Right ventricle myocardium superior (tissue), 1 donor: ENCODE results near the gene NIBAN1. TPM values are rescaled to one million over a fixed set of nuclear protein-coding genes. Genes with fewer than 3 reads are reported as not detected.
"Not testable (repeated sequence)": the region's sequence is repeated elsewhere in the genome, so short reads cannot be mapped to it uniquely, and the experiment has no call there.

Experiments used
- ATAC-seq: fragments of 200-7000 bp; cut with Tn5 transposase; one replicate; pipeline ENCODE4 v1.9.1; 2020; ENCODE audit warnings: mild to moderate bottlenecking; ENCODE audit not compliant: poor library complexity
- DNase-seq: peaks from one replicate; pipeline ENCODE4 v3.0.0-alpha.2; 2020
- intact Hi-C: fragments of 100-400 bp; cut with DNase I; formaldehyde crosslinking; loops from one replicate; pipeline ENCODE4 v1.11.2; 2022
- total RNA-seq: library from RNA; stranded (reverse); fragmentation: NEBNext Ultra II Directional; extraction: Animal tissue kit (Norgen Biotek cat#: 25700); gene quantifications from one replicate; pipeline ENCODE4 v1.2.1, GENCODE V29; 2021
- donor health status: DM: no; HTN: yes; CAD: no; lungs with severe emphysema.

Gene NIBAN1
- total RNA-seq, 1 donor from 2014 or later: 317 TPM

- intact Hi-C loops: no loop called here
- DNase-seq (no peak), ATAC-seq (no peak)
Observed at GRCh38 chr1:184975208-184975870, 1.0 kb upstream of the NIBAN1 start.

- ATAC-seq (no peak), DNase-seq (no peak)
- intact Hi-C loops: loop anchor here (5.0 kb wide), 1 partner anchor 147 kb away; no protein-coding TSS in a partner anchor
Observed at GRCh38 chr1:184974837-184975115, 468 bp upstream of the NIBAN1 start.

DNA sequence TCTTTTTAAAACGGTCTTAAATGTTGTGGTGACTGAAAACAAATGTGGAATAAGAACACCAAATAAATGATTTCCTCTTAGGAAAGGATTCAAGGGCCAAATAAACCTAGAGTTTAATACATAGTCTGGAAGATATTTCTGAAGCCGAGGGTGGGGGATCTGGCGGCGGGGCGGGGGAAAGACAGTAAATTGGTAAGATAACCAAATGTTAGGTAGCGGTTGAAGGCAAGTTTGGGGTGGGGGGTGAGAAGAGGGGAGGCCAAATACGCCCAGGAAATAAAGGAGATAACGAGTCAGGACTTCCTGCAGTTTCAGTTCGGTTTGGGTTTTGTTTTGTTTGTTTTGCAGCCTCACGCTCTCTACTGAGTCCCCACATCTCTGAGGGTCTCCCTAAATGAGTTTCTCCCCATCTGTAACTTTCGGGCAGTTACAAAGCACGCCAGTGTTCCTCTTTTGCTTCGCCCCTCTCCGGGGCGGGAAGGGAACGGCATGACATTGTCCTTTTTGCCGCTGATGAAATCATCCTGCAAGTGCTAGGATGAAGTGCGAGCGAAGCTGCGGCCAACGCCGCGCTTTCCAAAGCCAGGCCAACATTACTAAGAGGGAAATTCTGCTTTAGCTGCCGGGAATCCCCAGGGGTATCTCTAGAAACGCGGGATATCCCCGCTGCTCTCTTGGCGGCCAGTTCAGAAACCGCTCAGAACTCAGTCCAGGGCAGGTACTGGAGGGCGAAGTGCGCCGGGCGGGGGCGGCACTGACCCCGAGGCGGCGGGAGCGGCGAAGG lies 844 bp downstream of the NIBAN1 start:
- DNase-seq: peak; percentile 78
- intact Hi-C loops: loop anchor here (5.0 kb wide), 1 partner anchor 146 kb away; no protein-coding TSS in a partner anchor
- ATAC-seq: peak; percentile 69

DNA sequence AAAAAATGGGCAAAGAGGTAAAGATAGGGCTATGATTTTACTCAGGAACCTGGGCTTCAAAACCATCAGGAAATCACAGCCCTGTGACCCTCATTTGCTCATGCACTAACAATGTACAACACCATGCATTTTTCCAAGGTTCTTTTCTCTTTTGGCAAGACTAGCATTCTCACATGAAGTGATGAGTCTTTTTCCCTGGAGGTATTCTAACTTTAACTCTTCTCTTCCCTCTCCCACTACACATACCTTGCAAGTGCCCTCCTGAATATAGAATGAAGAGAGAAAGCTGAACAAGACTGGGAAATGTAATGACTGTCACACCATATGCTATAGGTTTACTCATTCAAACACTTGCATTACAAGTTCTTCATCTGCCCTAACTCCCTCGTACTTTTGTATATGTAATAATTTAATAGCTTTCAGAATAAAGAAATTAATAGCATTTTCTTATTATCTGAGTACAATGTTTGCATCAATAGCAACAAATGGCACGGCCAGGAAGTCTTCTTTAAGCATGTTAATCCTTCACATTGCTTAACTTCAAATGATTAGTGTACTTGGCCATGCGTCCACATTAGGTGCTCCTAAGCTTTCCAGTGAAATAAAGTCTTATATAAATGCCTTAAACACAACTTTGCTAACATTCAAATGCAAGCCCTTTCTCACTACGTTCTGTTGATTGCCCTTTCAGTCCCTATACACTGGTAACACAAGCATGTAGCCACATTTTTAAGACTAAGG lies 1.8 kb downstream of the NIBAN1 start:
- DNase-seq: no peak
- intact Hi-C loops: loop anchor here (5.0 kb wide), 1 partner anchor 145 kb away; no protein-coding TSS in a partner anchor
- ATAC-seq: peak; percentile 12

DNA sequence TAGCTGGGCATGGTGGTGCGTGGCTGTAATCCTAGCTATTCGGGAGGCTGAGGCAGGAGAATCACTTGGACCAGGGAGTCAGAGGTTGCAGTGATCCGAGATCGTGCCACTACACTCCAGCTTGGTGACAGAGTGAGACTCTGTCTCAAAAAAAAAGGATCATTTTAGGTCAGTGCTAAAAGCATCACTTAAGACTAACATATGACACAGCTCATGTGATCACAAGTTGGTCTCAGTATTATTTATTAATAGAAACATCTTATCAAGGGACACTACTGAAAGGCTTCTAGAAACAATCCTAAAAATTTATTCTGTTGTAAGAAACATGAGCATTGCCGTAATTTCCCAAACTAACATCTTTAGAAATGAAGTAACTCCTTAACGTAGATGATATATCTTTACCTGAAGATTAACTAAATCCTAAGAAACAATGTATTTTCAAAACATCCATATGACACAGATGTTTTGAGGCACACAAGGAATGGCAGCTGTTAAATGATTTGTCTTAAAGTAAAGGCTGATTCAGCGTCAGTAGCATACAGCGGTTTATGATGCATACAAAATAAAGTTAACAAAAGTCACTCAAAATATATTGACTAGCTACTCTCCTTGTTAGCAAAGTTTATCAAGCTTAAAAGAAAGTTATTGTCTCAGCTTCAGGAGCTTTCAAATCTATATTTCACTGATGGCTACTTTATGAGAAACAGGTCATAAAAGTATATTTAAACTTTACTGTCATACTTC lies 2.6 kb downstream of the NIBAN1 start:
- no peak for DNase-seq

GRCh38 chr1:184970691-184971161 lies 3.6 kb downstream of the NIBAN1 start:
- no peak for DNase-seq
- intact Hi-C loops: loop anchor here (5.0 kb wide), 1 partner anchor 143 kb away; no protein-coding TSS in a partner anchor
- no peak for ATAC-seq

More for the DNA sequence above, 2.6 kb downstream of the NIBAN1 start:
- intact Hi-C loops: loop anchor here (5.0 kb wide), 1 partner anchor 144 kb away; no protein-coding TSS in a partner anchor
- ATAC-seq: peak; percentile 57

GRCh38 chr1:184966989-184967388 lies 7.3 kb downstream of the NIBAN1 start:
- intact Hi-C loops: no loop called here
- no peak for ATAC-seq
- no peak for DNase-seq

DNA sequence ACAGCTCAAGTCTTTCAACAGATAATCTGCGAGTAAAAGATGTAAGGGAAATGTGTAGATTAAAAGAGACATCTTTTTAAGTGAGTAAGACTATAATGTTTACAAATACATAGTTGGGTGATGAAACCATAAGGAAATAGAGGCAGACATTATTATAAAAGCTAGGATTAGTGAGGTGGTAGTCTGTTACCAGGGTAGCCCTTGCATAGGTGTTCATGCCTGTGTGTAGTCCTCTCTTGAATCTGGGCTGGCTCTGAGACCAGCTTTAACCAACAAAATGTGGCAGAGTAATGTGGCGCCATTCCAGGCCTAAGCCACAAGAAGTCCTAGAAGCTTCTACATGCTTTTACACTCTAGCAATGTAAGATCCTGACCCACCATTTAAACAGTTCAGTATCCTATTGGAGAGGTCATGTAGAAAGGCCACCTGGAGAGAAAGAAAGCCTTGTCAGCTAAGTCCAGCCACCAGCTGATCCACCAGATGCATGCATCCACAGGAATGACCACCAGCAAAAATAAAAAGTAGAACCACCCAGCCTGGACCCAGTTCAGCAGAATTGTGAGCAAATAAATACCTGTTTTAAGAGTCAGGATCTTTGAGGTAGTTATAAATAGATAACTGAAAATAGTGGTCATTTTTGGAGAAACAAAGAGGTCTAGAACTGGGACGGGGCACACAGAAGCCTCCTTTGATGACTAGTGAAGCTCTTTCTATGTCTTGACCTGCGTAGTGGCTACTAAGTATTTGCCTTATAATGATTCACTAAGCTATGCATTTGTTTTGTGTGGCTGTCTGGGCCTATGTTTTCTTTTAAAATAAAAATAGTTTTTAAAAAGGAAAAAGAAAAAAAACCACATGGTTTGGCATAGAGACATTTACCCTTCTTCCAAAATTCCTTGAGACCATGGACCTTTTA lies 8.1 kb downstream of the NIBAN1 start:
- DNase-seq (no peak), ATAC-seq (no peak)
- intact Hi-C loops: no loop called here

GRCh38 chr1:184965439-184965838 lies 8.9 kb downstream of the NIBAN1 start:
- intact Hi-C loops: no loop called here
- DNase-seq: no peak
- no peak for ATAC-seq

DNA sequence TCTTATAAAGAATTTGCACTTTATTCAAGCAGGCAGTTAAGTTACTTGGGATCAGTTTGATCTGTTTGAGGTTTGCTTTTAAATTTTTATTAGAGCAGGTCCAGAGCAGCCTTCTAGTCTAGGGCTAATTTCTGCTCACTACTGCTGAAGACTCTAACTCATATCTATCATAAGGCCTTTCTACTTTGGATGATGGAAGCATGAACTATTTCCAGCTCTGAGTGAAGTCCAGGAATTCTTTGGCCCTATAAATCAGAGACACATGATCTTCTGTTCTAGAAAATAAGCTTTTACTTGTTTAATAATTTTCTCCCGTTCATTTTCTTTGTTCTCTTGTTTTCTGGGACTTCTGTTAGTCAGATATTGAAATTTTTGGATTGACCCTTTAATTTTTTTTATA lies 14.7 kb downstream of the NIBAN1 start:
- DNase-seq (no peak), ATAC-seq (peak; percentile 88)
- intact Hi-C loops: no loop called here

- intact Hi-C loops: no loop called here
- peak; percentile 73 for DNase-seq
Observed at GRCh38 chr1:184958554-184959353, 15.6 kb downstream of the NIBAN1 start.

DNA sequence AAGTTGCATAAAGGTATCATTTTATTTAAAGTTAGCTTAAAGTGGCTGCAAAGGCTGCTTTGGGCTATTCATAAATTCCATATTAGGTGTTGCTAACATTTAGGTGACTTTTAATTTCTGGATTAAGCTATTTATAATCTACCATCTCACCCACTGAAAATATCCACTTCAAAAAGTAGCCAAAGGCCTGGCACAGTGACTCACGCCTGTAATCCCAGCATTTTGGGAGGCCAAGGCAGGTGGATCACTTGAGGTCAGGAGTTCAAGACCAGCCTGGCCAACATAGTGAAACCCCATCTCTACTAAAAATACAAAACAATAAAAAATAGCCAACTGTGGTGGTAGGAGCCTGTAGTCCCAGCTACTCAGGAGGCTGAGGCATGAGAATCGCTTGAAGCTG lies 16.4 kb downstream of the NIBAN1 start:
- not testable (repeated sequence) for ATAC-seq

More at GRCh38 chr1:184958554-184959353, 15.6 kb downstream of the NIBAN1 start:
- ATAC-seq: peak; percentile 90

DNA sequence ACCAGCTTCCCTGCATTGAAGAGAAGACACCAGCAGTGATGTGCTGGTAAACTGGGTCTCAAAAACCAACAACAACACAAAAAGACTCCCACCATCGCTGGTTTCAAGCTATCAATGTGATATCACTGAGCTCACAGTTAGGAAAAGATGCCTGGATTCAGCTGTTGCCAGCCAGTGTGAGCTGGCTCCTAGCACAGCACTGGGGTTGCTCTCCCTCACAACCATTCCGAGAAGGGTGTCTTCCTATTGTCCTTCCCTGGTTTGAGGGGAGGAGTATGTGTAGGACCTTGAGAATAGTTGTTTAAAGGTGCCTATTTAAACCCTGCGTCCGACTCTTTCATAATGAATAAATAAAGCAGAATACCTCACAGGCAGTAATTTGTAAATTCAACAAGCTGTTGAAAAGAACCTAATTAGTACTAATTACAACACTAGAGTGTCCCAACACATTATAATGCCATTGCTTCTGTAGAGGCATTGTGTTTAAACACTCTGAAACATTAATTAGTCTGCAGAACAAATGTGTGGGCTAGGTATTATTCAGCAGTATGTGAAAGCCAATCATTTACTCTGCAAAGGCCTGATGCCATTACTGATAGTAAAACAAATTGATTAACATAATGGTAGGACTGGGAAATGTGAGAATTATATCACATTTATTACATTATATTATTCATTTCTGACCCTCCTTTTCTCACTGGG lies 17.2 kb downstream of the NIBAN1 start:
- no peak for ATAC-seq
- intact Hi-C loops: no loop called here
- no peak for DNase-seq

More for the DNA sequence above, 16.4 kb downstream of the NIBAN1 start:
- intact Hi-C loops, DNase-seq: not testable (repeated sequence)

DNA sequence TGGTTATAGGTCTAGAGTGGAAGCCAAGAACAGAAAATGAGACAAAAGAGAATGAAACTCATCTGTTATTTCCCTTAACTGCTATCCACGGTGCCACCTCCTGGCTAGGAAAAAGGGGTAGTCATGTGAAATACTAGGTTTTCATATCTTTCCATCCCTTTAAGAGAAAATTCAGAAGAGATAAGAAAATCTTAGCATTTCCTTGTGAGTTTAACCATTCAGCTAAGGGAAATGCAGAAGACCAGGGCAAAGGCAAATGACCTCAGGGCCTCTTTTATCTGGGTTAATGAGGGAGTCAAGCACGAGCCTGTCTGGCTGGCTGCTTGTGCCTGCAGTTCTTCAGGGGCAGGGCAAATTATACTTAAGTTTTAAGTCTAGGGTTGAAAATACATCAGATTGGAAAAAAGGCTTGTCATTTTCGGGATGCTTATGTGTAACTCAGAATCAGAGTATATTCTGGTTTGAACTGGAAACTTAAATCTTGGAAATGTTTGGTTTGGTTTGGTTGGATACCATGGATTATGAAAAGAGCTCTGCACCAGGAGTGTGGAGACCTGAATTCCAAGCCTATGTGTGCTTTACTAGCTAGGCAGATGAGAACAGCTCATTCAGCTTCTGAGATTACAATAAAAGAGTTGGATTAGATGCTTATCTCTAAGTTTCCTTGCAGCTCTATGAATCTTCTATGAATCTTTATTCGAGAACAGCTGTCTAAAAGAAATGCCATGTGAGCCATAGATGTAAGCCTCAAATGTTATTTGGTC lies 19.9 kb downstream of the NIBAN1 start:
- intact Hi-C loops: no loop called here
- ATAC-seq: peak; percentile 41
- DNase-seq: no peak

DNA sequence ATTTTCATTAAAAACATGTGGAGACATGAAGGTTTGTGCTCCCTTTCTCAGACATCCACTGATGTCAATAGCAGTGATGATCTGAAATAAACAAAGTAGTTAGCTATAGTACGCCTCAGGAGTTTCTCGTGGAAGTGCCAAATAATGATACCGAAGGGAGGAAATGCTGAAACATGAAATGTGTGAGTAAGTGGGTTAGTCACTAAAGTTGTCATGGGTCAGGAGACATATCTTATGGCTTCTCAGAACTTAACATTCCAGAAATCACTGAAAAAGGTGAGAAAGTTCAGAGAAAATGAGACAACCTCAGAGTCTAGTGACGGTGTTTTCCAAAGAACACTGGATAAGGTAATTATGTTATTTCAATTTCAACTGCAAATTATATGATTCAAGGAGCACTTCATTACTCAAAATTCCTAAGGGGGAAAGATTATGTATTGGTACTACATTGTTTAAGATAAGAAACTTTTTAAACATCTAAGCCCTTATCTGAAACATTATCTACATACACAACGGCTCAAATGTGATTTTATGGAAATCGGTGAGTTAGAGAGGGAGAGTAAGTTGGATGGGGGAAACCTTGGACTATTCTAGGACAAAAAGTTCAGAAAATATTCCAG lies 20.6 kb downstream of the NIBAN1 start:
- intact Hi-C loops: no loop called here
- no peak for ATAC-seq
- no peak for DNase-seq
